AG04449 (cell line): Measurements from ENCODE around the gene UBE2V1.

Source experiments
- CTCF ChIA-PET: fragments of 350-600 bp; formaldehyde crosslinking; extraction: SDS; loops from one replicate; lab custom pipeline; 2021; ENCODE audit warnings: antibody characterized with exemption; lab: Yijun Ruan, JAX
- POLR2A ChIA-PET: fragments of 400-600, 350-600 bp; formaldehyde crosslinking; extraction: SDS; loops from one replicate; lab custom pipeline; 2020; ENCODE audit warnings: antibody characterized with exemption, inconsistent platforms; lab: Yijun Ruan, JAX
- DNase-seq: peaks from one replicate; pipeline ENCODE4 v3.0.0-alpha.2; 2010; ENCODE audit warnings: low read depth, low spot score
- H3K4me3 ChIP-seq: 2 replicates; pipeline ENCODE4 v1.5.1; 2011; ENCODE audit warnings: low read depth, mild to moderate bottlenecking, control low read depth, low read length
- TF ChIP-seq, protein P1 (sequence below): IDR thresholded peaks from one replicate; pipeline ENCODE4 v1.5.1; 2011; ENCODE audit warnings: mild to moderate bottlenecking, moderate library complexity, low read length, control low read depth, inconsistent platforms; ENCODE audit not compliant: insufficient read depth; ENCODE audit errors: missing control alignments

The UBE2V1 gene

DNA sequence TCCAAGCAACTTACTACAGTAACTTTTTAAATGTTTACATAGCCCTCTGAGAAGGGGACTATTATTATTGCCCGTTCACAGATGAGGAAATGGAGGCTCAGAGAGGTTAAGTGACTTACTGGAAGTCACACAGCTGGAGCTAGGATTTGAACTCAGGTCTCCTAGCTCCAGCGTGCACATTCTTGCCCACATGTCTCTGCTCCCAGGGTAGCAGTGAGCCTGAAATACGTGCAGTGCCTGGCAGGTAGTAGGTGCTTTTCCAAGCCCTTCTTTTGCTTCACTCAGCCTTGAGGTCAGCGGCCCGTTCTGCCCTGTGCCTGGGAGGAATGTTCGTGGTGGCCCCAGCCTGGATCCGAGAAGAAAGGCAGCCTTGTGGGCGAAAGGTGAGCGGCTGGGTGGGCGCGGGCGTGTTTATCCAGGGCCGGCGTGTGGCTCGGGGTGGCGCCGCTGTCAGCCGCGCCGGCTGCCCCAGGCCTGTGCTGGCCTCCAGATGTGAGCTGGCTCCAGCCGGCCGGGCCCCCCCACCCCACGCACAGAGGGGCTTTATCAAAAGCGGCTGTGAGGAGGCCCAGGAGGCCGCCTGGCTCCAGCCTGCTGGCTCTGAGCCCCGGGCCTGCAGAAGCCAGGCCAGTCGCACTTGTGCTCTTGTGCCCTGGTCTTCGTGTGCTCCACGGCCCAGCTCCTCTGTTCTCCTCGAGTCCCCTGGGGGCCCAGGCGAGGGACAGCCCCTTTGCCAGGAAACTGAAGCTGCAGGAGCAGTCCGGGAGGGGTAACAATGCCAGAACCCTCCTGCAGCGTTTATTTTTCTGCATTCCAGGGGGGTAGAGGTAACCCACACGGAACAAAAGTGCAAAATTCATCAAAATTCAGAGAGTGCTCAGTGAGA is 58.1 kb downstream of the UBE2V1 start:
- ChIA-PET CTCF (interaction anchor here (1.2 to 2.3 kb wide), 4 partner anchors 15 to 76 kb away, joined by 3 to 13 read pairs (median 8); no protein-coding TSS in a partner anchor), POLR2A (no interaction called here)
- no peak for DNase-seq
- no peak overlapping the region; the same call in 1 of the 2 replicates for H3K4me3 ChIP-seq
- TF ChIP-seq, protein P1, sequence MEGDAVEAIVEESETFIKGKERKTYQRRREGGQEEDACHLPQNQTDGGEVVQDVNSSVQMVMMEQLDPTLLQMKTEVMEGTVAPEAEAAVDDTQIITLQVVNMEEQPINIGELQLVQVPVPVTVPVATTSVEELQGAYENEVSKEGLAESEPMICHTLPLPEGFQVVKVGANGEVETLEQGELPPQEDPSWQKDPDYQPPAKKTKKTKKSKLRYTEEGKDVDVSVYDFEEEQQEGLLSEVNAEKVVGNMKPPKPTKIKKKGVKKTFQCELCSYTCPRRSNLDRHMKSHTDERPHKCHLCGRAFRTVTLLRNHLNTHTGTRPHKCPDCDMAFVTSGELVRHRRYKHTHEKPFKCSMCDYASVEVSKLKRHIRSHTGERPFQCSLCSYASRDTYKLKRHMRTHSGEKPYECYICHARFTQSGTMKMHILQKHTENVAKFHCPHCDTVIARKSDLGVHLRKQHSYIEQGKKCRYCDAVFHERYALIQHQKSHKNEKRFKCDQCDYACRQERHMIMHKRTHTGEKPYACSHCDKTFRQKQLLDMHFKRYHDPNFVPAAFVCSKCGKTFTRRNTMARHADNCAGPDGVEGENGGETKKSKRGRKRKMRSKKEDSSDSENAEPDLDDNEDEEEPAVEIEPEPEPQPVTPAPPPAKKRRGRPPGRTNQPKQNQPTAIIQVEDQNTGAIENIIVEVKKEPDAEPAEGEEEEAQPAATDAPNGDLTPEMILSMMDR = no peak

DNA sequence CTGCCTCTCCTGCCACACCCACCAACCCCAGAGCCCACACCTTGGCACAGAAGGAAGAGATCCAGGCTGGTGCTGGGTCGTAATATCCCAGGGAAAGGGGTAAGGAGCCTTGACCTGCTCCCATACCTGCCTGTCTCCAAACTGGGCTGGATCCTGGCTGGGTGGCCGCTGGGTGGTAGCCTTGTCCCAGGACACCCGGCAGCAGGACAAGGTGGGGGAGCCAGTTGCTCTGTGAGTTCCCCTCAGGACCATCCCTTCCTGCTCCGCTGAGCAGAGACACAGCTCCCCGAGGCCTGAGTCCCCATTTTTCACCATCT is 58.8 kb downstream of the UBE2V1 start:
- no peak overlapping the region for H3K4me3 ChIP-seq
- TF ChIP-seq, protein P1 = no peak
- POLR2A ChIA-PET = no interaction called here
- DNase-seq = no peak
- CTCF ChIA-PET = interaction anchor here (1.2 to 2.3 kb wide), 4 partner anchors 15 to 75 kb away, joined by 3 to 13 read pairs (median 8); no protein-coding TSS in a partner anchor

DNA sequence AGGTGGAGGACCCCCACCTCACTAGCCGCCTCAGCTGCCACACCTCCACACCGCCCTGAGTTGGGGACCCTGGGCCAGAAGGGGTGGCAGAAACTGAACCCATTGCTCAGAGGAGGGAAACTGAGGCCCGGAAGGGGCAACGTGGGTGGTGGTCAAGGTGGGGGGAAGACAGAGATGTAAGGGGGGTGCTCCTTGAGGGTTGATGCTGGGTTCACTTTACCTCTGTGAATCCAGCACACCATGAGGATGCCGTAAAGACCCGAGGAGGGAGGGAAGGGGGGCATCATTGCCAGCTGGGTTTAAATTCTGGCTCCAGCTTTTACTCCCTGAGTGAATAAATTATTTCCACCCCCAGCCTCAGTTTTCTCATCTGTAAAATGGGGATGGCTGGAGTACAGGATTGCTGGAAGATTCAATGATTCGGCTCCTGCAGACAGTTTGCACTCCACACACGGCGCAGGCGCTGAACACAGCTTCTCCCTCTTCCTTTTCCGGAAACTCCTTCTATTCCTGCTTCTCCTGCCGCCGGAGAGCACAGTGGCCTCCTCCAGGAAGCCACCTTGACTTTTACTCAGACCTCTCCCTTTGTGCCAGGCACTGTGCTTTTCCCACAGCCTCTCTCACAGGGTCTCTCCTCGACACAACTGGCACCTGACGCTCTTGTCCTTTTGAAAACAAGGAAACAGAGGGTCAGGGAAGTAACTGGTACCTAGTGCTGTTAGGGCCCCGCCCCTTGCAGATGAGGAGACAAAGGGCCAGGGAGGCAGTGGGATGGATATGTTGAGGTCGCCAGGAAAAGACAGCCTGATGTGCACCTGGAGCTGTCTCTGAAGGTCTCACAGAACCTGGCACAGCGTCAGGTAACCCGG is 59.4 kb downstream of the UBE2V1 start:
- CTCF ChIA-PET = interaction anchor here (1.2 to 2.3 kb wide), 4 partner anchors 16 to 74 kb away, joined by 3 to 13 read pairs (median 8); no protein-coding TSS in a partner anchor
- TF ChIP-seq, protein P1 = no peak
- H3K4me3 ChIP-seq = no peak overlapping the region
- POLR2A ChIA-PET = no interaction called here
- DNase-seq = no peak

DNA sequence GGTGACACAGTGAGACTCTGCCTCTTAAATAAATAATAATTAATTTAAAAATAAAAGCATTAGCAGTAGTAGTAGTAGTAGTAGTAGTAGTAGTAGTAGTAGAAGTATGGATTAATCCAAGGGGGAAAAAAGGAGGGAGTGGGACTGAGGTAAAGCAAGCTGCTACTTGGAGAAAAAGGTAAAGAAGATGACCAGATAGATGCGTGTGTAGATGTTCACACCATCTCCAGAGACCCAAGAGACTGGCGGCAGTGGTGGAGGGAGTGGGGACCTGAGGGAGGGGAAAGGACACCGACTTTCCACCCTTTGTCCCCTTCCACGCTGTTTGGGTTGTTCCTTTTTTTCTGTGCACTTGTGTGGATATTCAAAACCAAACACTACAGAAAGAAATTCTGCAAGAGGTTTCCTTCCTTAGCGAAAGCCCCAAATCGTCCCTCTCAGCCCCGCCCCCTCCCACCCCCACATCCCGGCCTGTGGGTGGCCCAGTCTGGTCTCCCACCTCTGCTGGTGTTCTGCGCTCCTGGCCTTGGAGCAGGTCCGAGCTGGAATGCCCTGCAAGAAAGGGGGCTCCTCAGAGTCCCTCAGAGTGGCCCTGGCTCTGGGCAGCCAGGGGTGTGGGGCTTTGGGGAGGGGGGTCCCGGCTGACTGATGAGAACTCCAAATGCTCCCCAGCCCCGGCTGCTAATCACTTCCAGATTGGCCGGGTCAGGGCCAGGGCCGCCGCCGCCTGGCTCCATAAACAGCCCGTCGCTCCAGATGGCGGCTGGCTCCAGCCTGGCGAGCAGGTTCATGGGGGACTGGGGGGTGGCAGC is 60.2 kb downstream of the UBE2V1 start:
- CTCF ChIA-PET = interaction anchor here (1.0 to 2.3 kb wide), 3 partner anchors 16 to 74 kb away, joined by 3 to 13 read pairs (median 3); no protein-coding TSS in a partner anchor
- POLR2A ChIA-PET = interaction anchor here (0.7 kb wide), 1 partner anchor 67 kb away, joined by 3 read pairs; no protein-coding TSS in a partner anchor
- TF ChIP-seq, protein P1 = no peak
- DNase-seq = no peak
- H3K4me3 ChIP-seq = no peak overlapping the region

DNA sequence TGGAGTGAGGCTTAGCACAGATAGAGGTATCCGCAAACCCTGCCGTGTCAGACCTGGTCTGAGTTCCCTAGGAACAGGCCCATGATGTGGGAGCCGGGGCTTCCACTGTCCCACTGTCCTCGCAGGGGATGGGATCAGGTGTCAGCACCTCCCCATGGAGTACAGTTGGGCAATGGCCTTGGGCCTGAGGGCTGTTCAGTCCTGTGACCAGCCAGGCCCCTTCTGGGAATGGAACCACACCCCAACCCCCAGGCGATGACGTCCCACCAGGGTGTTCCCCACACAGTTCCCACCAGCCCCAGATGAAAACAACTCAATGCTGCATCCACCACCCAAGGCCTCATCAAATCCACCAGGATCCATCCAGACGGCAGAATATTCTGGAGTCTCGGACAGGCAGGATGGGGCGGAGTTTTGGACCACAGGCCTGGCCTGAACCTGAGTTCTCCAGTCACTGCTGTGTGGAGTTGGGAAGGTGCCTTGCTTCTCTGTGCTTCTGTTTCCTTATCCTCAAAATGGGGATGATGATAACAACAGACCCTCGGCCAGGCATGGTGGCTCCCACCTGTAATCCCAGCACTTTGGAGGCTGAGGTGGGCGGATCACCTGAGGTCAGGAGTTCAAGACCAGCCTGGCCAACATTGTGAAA is 62.2 kb downstream of the UBE2V1 start:
- DNase-seq = no peak
- TF ChIP-seq, protein P1 = no peak
- no peak overlapping the region for H3K4me3 ChIP-seq
- ChIA-PET CTCF (interaction anchor here (1.5 kb wide), 1 partner anchor 72 kb away, joined by 3 read pairs; no protein-coding TSS in a partner anchor), POLR2A (interaction anchor here (1.0 kb wide), 1 partner anchor 64 kb away, joined by 3 read pairs; no protein-coding TSS in a partner anchor)
